H9 (cell line): ENCODE measurements around the gene COMT. TPM values are rescaled to one million over a fixed set of nuclear protein-coding genes. Genes with fewer than 3 reads are reported as not detected.

Experiments
- DNase-seq: peaks from one replicate; pipeline ENCODE4 v3.0.0-alpha.2; 2017
- H2AFZ ChIP-seq: one replicate; pipeline ENCODE4 v1.6.1; 2013; ENCODE audit warnings: mild to moderate bottlenecking, low read length, control low read depth, moderate library complexity
- H2AK5ac ChIP-seq: 2 replicates; pipeline ENCODE4 v1.6.1; 2013; ENCODE audit warnings: low read length, control low read depth, mixed read lengths; ENCODE audit not compliant: insufficient read length
- H2BK120ac ChIP-seq: one replicate; pipeline ENCODE4 v1.6.1; 2013; ENCODE audit warnings: low read depth, mild to moderate bottlenecking, low read length, control low read depth, inconsistent platforms; ENCODE audit not compliant: poor library complexity, severe bottlenecking
- H2BK12ac ChIP-seq: 2 replicates; pipeline ENCODE4 v1.6.1; 2013; ENCODE audit warnings: low read length, control low read depth, mixed read lengths, low read depth; ENCODE audit not compliant: insufficient read length
- H2BK15ac ChIP-seq: 2 replicates; pipeline ENCODE4 v1.6.1; 2013; ENCODE audit warnings: low read depth, low read length, control low read depth
- H2BK20ac ChIP-seq: one replicate; pipeline ENCODE4 v1.6.1; 2013; ENCODE audit warnings: low read depth, mild to moderate bottlenecking, low read length, control low read depth, inconsistent platforms; ENCODE audit not compliant: poor library complexity, severe bottlenecking
- H2BK5ac ChIP-seq: 2 replicates; pipeline ENCODE4 v1.6.1; 2013; ENCODE audit warnings: low read length, control low read depth, mixed read lengths; ENCODE audit not compliant: insufficient read length
- H3K14ac ChIP-seq: 2 replicates; pipeline ENCODE4 v1.6.1; 2013; ENCODE audit warnings: low read length, control low read depth; ENCODE audit not compliant: insufficient read depth
- H3K18ac ChIP-seq: 2 replicates; pipeline ENCODE4 v1.6.1; 2013; ENCODE audit warnings: low read depth, mild to moderate bottlenecking, mixed read lengths, low read length, control low read depth; ENCODE audit not compliant: insufficient read length
- H3K23ac ChIP-seq: 2 replicates; pipeline ENCODE4 v1.6.1; 2013; ENCODE audit warnings: low read length, control low read depth, mixed read lengths, low read depth; ENCODE audit not compliant: insufficient read length
- H3K23me2 ChIP-seq: 2 replicates; pipeline ENCODE4 v1.6.1; 2013; ENCODE audit warnings: low read depth, mild to moderate bottlenecking, mixed read lengths, low read length, control low read depth; ENCODE audit not compliant: insufficient read length, poor library complexity, severe bottlenecking
- H3K27ac ChIP-seq: 2 replicates; pipeline ENCODE4 v1.5.1; 2013; ENCODE audit warnings: low read length, control low read depth, mixed read lengths, low read depth; ENCODE audit not compliant: insufficient read length
- H3K27me3 ChIP-seq: 2 replicates; pipeline ENCODE4 v1.6.1; 2013; ENCODE audit warnings: low read length, control low read depth, inconsistent platforms; ENCODE audit not compliant: insufficient read depth
- H3K4ac ChIP-seq: 2 replicates; pipeline ENCODE4 v1.6.1; 2013; ENCODE audit warnings: low read depth, mild to moderate bottlenecking, control low read depth, inconsistent platforms, low read length, moderate library complexity
- H3K4me1 ChIP-seq: 2 replicates; pipeline ENCODE4 v1.6.1; 2013; ENCODE audit warnings: low read length, control low read depth, inconsistent platforms; ENCODE audit not compliant: insufficient read depth
- H3K4me2 ChIP-seq: 2 replicates; pipeline ENCODE4 v1.6.1; 2013; ENCODE audit warnings: low read length, control low read depth, mixed read lengths; ENCODE audit not compliant: insufficient read length, insufficient read depth
- H3K56ac ChIP-seq: 2 replicates; pipeline ENCODE4 v1.6.1; 2013; ENCODE audit warnings: low read depth, mild to moderate bottlenecking, mixed read lengths, low read length, control low read depth; ENCODE audit not compliant: insufficient read length
- H3K79me1 ChIP-seq: 2 replicates; pipeline ENCODE4 v1.6.1; 2013; ENCODE audit warnings: low read depth, mild to moderate bottlenecking, moderate library complexity, low read length, control low read depth, inconsistent platforms; ENCODE audit not compliant: insufficient read depth, poor library complexity, severe bottlenecking
- H3K79me2 ChIP-seq: 2 replicates; pipeline ENCODE4 v1.6.1; 2013; ENCODE audit warnings: low read length, control low read depth, inconsistent platforms; ENCODE audit not compliant: insufficient read depth
- H3K9ac ChIP-seq: 2 replicates; pipeline ENCODE4 v1.6.1; 2013; ENCODE audit warnings: low read length, control low read depth, mixed read lengths; ENCODE audit not compliant: insufficient read length; ENCODE audit errors: extremely low read depth
- H3K9me3 ChIP-seq: one replicate; pipeline ENCODE4 v1.6.1; 2013; ENCODE audit warnings: low read depth, low read length, inconsistent platforms; ENCODE audit not compliant: control insufficient read depth
- H3T11ph ChIP-seq: one replicate; pipeline ENCODE4 v1.6.1; 2013; ENCODE audit warnings: mild to moderate bottlenecking, low read length, control low read depth, inconsistent platforms
- H4K20me1 ChIP-seq: one replicate; pipeline ENCODE4 v1.6.1; 2013; ENCODE audit not compliant: control insufficient read depth, insufficient read length, insufficient read depth
- H4K5ac ChIP-seq: 2 replicates; pipeline ENCODE4 v1.6.1; 2013; ENCODE audit warnings: low read depth, mild to moderate bottlenecking, mixed read lengths, low read length, control low read depth; ENCODE audit not compliant: insufficient read length
- H4K8ac ChIP-seq: replicated peaks from 2 replicates; pipeline ENCODE4 v1.6.1; 2013; ENCODE audit warnings: low read length, control low read depth, mixed read lengths, low read depth; ENCODE audit not compliant: insufficient read length
- H4K91ac ChIP-seq: 2 replicates; pipeline ENCODE4 v1.6.1; 2013; ENCODE audit warnings: low read depth, mild to moderate bottlenecking, moderate library complexity, mixed read lengths, low read length, control low read depth; ENCODE audit not compliant: insufficient read length
- H3K27ac Mint-ChIP-seq, 3 experiments: 2 replicates in 2 of 3; 3 replicates in 1 of 3; pipeline ENCODE4 v1.8.0; 2020 to 2021; ENCODE audit warnings: mixed read lengths in 3 of 3, mild to moderate bottlenecking in 1 of 3, moderate library complexity in 1 of 3
- H3K27me3 Mint-ChIP-seq: 2 replicates; pipeline ENCODE4 v1.8.0; 2021; ENCODE audit warnings: low read depth, mild to moderate bottlenecking, moderate library complexity, mixed read lengths
- H3K36me3 Mint-ChIP-seq, 3 experiments: 2 replicates in 2 of 3; 3 replicates in 1 of 3; pipeline ENCODE4 v1.8.0; 2020 to 2021; ENCODE audit warnings: low read depth in 3 of 3, mixed read lengths in 3 of 3; ENCODE audit not compliant: insufficient read depth in 1 of 3
- H3K4me1 Mint-ChIP-seq, 2 experiments: 2 replicates each; pipeline ENCODE4 v1.8.0; 2020; ENCODE audit warnings: mixed read lengths in 2 of 2
- H3K4me3 Mint-ChIP-seq, 2 experiments: 2 replicates in 1 of 2; 3 replicates in 1 of 2; pipeline ENCODE4 v1.8.0; 2020 to 2021; ENCODE audit warnings: mild to moderate bottlenecking in 2 of 2, mixed read lengths in 2 of 2, moderate library complexity in 1 of 2
- H3K9me3 Mint-ChIP-seq, 2 experiments: 2 replicates in 1 of 2; 3 replicates in 1 of 2; pipeline ENCODE4 v1.8.0; 2020; ENCODE audit warnings: mild to moderate bottlenecking in 2 of 2, mixed read lengths in 2 of 2, moderate library complexity in 1 of 2
- WGBS: extraction: QIAGEN DNeasy Blood & Tissue Kit; methylation state at CpG from one replicate; pipeline ENCODE4 v1.1.7; 2013; ENCODE audit warnings: missing lambda C conversion rate, low lambda C conversion rate, mixed read lengths; ENCODE audit not compliant: insufficient read length; ENCODE audit errors: extremely low coverage; 5-methylcytosine and 5-hydroxymethylcytosine counted together
- total RNA-seq: library from RNA; stranded (reverse); gene quantifications from 2 replicates; pipeline ENCODE4 v1.2.1, GENCODE V29; 2021
- TF ChIP-seq, protein P1 (sequence below): fragments of 200-600 bp; sonication (generic); conservative IDR thresholded peaks from 3 replicates; pipeline ENCODE4 v1.8.0; 2021; ENCODE audit warnings: antibody characterized with exemption, mild to moderate bottlenecking

The COMT gene
- total RNA-seq, 1 experiment from 2014 or later = 42.2 TPM

DNA sequence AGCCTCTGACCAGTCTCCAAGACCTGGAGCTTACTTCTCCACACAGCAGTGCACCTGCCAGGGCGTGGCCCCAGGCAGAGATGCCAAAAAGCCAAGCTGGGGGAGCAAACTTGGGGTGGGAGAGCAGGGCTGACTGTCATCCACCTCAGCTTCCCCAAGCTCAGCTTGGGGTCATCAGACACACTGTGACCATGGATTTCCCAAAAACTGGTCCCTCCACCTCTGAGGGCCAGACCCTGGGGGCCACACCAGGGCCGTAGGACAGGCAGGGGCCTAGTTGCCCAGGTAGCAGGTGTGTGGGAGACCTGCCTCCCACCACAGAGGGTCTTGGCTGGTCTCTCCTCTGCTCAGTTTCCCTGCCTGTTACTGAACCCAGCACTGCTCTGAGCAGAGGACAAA lies 44.4 kb downstream of the COMT start:
- Histone ChIP-seq H4K91ac (no peak overlapping the region), H2AK5ac (no peak overlapping the region), H4K8ac (no peak overlapping the region), H3T11ph (no peak overlapping the region), H3K4me2 (peak overlapping the region; percentile 33), H2BK5ac (no peak overlapping the region), H3K23ac (no peak overlapping the region), H2BK15ac (no peak overlapping the region), H3K4ac (no peak overlapping the region), H3K27me3 (no peaks in the 10 kb centered on the region), H3K56ac (no peak overlapping the region), H3K79me2 (no peaks in the 10 kb centered on the region), H4K5ac (no peak overlapping the region), H2BK20ac (no peak overlapping the region), H3K79me1 (peaks cover 4% of the 10 kb centered on the region), H3K4me1 (no peaks in the 10 kb centered on the region; the same call in 1 of the 2 replicates), H3K23me2 (no peaks in the 10 kb centered on the region), H2AFZ (no peak overlapping the region), H3K27ac (no peak overlapping the region), H3K9ac (no peak overlapping the region), H3K14ac (no peak overlapping the region), H3K9me3 (no peaks in the 10 kb centered on the region), H3K18ac (no peak overlapping the region), H2BK12ac (no peak overlapping the region), H4K20me1 (peaks cover 3% of the 10 kb centered on the region), H2BK120ac (no peak overlapping the region)
- no peak for DNase-seq
- H3K27ac Mint-ChIP-seq = no peak overlapping the region
- H3K4me1 Mint-ChIP-seq = peaks cover 5 to 16% of the 10 kb centered on the region in 2 experiments; a peak in 3 of 4 replicates
- TF ChIP-seq, protein P1, sequence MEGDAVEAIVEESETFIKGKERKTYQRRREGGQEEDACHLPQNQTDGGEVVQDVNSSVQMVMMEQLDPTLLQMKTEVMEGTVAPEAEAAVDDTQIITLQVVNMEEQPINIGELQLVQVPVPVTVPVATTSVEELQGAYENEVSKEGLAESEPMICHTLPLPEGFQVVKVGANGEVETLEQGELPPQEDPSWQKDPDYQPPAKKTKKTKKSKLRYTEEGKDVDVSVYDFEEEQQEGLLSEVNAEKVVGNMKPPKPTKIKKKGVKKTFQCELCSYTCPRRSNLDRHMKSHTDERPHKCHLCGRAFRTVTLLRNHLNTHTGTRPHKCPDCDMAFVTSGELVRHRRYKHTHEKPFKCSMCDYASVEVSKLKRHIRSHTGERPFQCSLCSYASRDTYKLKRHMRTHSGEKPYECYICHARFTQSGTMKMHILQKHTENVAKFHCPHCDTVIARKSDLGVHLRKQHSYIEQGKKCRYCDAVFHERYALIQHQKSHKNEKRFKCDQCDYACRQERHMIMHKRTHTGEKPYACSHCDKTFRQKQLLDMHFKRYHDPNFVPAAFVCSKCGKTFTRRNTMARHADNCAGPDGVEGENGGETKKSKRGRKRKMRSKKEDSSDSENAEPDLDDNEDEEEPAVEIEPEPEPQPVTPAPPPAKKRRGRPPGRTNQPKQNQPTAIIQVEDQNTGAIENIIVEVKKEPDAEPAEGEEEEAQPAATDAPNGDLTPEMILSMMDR = no peak
- peaks cover 0 to 1% (median under 1%) of the 10 kb centered on the region in 3 experiments; a peak in 3 of 7 replicates for H3K36me3 Mint-ChIP-seq
- no CpG with 5 or more reads among the region's 2 CpGs for WGBS
- no peaks in the 10 kb centered on the region for H3K9me3 Mint-ChIP-seq
- no peaks in the 10 kb centered on the region for H3K27me3 Mint-ChIP-seq
- peak overlapping the region; percentile 71 to 85 for H3K4me3 Mint-ChIP-seq
